GM19351 (cell line): ENCODE measurements around the gene WDR5B.
"Not testable (repeated sequence)": the region's sequence is repeated elsewhere in the genome, so short reads cannot be mapped to it uniquely, and the experiment has no call there.

Experiments used
- ATAC-seq: cut with Tn5 transposase; IDR thresholded peaks from one replicate; pipeline ENCODE4 v1.9.1; 2021; ENCODE audit warnings: mild to moderate bottlenecking, moderate library complexity; ENCODE audit not compliant: unreplicated experiment

The WDR5B gene

DNA sequence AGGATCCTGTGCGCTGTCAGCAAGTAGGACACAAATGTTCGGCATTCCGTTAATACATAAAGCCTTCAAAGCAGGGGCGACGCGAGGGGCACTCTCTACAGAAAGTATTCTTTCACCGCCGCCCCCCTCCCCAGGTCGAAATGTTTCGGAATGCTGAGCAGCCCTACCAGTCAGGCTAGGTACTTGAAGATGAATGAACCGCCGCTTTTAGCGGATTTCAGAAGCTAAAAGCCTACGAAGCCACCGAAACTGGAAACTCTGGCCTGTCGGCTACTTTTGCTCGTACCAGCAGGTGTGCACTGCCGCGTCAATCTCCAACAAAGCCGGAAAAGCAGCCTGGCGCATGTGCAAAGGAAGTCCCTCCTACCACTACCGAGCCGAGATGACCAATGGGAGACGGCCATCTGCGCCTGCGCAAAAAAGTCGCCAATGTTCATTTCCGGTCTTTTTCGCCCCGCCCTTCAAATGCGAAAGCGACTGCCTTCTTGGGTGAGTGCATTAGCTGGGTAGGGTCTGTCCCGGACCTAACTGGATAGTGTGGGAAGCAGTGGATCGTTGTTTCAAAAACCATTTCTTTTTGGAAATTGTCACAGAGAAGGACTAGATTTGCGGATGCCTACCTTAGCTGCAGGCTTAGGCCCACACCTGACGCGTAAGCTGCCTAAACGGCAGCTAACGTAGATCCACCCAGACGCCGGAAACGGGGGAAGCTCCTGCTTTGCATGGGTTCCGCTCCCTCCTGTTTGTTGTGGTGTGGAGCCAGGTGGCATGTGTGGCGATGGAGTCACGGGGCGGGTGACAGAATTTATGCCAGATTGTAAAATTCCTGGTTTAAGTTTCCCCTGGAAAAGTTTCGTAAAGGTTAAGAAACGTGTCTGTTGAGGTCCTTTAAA, at the start of gene WDR5B:
Gene WDR5B (minus strand): TSS at position 301 of the 893 bp plus-strand sequence. CDS start 534 bp downstream, outside the sequence.
- ATAC-seq, result peak; percentile 80

DNA sequence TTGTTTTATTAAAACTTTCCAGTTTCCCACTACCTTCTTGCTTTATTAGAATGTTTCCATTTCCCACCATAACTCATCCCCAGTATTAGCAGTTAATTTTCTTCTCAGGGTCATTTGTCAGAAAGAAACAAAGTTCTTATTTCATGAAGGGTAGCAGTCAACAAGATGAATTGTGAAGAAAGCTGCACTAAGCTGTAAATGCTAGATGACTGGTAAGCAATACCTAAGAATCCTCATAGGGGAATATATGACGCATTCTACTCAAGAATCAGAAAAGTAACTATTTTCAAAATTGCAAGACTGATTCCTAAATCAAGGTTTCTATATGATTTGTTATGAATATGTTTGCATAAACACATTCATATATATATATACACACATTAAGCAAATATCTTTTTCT, 48.8 kb upstream of the WDR5B start:
- no peak for ATAC-seq

DNA sequence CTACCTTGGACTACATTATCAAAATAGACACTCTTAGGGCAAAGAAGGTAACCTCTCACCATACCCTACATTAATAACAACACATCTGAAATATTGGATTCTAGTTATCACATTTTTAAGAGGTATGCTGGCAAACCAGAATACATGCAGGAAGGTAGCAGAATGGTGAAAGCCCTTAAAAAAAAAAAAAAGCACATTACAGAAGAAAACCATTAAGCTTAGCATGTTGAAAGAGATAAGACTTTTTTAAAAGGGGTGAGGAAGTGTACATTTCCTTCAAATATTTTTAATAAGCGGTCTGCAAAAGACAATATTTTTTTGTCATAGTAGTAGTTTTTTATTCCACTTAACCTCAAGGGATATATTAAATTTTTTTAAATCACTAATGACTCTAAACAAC, 46.5 kb upstream of the WDR5B start:
- no peak for ATAC-seq

DNA sequence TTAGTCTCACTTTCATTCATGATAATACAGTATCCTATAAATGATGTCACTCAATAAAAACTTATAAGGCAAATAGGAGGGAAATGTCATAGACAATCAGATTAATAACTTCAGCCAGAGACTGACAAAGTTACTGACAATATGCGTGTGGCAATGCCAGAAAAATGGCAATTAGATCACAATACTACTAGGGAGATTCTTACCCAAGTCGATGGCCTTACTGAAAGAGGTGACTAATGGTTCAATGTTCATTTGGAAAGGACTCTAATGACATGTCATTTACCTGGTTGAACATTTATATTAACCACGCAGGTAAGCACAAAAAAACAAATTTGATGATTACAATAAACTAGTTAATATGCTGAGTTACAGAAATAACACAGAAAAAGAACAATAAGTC, 45.9 kb upstream of the WDR5B start:
- no peak for ATAC-seq

DNA sequence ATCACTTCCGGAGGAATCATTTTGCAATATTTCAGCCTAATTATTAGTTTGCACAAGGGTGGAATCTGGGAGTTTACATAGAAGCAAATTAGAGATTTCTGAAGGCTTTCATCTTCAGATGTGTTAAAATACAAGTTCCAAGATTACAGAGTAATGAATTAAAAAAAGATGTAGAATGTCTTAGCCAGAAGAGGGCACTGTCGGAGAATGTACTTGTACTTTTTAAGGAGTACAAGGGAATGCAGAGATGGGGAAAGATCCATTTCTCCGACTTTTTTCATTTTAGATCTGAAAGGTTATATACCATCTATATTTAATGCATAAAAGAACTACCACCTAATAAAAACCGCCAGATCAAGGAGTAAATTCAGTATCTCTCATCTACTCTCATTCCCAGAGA, 43.1 kb upstream of the WDR5B start:
- no peak for ATAC-seq

DNA sequence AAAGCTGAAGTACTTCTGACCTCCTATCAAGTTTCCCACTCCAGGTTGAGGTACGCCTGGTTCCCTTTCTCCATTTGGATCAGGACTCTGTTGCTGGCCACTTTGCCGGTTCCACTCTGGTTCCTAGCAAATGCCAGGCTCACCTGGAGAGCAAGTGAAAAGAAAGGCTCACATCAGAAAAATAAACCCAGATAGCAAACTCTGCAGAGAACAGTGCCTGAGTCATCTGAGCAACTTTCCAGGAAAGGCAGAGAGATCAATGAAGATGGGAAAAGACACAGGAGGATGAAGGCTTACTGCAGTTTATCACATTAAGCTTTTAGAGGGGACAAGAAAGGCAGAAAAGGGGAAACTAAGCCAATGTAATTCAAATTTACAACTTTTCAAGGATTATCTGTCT, 41.8 kb upstream of the WDR5B start:
- ATAC-seq, result no peak

DNA sequence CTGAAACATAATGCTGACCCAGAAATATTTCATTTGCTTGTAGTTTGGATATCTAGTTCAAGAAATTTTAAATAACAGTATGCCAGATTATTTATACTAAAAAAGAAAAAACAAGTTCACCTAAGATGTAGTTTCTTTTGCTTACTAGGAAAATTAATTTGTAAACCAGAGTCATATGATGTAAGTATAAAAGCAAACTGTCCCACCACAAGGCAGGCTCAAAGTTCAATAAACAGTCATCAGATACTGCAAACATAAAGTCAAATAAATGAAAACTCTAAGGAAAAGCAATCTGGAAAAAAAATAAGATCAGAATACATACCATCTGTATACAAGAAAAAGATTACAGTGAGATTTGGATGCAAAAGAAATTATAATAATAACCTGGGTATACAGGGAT, 40.2 kb upstream of the WDR5B start:
- no peak for ATAC-seq

DNA sequence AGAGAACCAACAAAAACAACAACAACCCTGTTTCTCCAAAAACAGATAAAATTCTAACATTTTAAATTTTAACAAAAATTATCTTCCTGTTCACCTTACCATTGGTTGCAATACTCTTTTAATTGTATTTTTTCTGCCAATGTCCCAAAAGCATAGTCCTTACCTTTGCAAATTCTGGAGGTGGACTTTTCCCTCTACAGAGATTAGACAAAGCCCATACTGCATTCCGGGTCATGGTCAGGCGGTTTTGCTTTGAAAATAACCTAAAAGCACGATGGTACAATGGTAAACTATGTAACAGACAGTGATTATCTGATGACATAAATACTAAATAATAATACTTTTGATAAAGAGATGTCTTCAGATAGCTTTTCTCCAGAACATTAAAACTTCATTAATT, 35.5 kb upstream of the WDR5B start:
- no peak for ATAC-seq

DNA sequence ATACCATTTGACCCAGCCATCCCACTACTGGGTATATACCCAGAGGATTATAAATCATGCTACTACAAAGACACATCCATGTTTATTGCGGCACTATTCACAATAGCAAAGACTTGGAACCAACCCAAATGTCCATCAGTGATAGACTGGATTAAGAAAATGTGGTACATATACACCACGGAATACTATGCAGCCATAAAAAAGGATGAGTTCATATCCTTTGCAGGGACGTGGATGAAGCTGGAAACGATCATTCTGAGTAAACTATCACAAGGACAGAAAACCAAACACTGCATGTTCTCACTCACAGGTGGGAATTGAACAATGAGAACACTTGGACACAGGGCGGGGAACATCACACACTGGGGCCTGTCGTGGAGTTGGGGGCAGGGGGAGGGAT, 32.4 kb upstream of the WDR5B start:
- not testable (repeated sequence) for ATAC-seq

DNA sequence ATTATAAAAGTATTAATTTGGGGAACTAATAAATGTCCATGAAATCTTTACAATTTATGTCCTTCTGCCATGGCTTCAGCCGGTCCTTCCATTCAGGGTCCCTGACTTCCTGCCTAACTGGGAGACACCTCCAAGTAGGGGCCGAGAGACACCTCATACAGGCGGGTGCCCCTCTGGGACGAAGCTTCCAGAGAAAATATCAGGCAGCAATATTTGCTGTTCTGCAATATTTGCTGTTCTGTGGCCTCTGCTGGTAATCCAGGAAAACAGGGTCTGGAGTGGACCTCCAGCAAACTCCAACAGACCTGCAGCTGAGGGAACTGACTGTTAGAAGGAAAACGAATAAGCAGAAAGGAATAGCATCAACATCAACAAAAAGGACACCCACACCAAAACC, 28.6 kb upstream of the WDR5B start:
- not testable (repeated sequence) for ATAC-seq

DNA sequence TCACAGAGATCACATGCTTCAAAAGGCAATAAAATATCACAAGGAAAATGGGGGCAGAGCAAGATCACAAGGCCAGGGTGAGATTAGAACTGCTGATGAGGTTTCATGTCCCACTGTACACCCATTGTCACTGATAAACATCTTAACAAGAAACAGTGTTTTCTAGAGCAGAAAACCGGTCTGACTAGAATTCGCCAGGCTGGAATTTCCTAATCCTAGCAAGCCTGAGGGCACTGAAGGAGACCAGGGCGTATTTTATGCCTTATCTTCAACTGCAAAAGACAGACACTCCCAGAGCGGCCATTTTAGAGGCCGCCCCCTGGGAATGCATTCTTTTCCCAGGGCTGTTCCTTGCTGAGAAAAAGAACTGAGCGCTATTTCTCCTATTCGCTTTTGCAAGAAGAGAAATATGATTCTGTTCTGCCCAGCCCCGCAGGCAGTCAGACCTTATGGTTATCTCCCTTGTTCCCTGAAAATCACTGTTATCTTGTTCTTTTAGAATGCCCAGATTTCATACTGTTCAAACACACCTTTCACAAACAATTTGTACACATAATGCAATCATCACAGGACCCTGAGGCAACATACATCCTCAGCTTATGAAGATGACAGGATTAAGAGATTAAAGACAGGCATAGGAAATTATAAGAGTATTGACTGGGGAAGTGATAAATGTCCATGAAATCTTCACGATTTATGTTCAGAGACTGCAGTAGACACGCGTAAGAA, 28.1 kb upstream of the WDR5B start:
- ATAC-seq, result not testable (repeated sequence)

DNA sequence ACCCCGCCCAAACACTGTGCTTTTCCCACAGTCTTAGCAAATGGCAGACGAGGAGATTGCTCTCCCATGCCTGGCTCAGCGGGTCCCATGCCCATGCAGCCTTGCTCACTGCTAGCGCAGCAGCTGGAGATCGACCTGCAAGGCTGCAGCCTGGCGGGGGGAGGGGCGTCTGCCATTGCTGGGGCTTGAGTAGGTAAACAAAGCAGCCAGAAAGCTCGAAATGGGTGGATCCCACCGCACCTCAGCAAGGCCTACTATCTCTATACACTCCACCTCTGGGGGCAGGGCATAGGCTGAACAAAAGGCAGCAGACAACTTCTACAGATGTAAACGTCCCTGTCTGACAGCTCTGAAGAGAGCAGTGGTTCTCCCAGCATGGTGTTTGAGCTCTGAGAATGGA, 27.2 kb upstream of the WDR5B start:
- ATAC-seq, result no peak

DNA sequence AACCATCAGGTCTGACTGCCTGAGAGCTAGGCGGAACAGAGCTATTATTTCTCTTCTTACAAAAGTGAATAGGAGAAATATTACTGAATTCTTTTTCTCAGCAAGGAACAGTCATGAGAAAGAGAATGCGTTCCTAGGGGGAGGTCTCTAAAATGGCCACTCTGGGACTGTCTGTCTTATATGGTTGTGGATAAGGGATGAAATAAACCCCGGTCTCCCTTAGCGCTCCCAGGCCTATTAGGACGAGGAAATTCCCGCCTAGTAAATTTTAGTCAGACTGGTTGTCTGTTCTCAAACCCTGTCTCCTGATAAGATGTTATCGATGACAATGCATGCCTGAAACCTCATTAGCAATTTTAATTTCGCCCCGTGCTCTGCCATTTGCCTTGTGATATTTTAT, 20.1 kb upstream of the WDR5B start:
- no peak for ATAC-seq

DNA sequence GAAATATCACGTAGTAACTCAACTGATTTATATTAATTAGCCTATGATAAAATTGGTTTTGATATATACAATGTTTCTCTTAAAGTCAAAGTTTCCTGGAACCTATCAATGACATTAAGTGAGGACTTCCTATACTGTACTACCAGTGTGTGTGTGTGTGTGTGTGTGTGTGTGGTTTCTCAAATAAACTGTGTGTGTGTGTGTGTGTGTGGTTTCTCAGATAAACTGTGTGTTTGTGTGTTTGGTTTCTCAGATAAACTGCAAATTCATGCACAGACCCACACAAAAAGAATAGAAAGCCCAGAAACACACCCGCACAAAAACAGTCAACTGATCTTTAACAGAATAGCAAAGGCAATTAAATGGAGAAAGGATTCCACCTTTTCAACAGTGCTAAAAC, 14.5 kb upstream of the WDR5B start:
- ATAC-seq, result no peak

DNA sequence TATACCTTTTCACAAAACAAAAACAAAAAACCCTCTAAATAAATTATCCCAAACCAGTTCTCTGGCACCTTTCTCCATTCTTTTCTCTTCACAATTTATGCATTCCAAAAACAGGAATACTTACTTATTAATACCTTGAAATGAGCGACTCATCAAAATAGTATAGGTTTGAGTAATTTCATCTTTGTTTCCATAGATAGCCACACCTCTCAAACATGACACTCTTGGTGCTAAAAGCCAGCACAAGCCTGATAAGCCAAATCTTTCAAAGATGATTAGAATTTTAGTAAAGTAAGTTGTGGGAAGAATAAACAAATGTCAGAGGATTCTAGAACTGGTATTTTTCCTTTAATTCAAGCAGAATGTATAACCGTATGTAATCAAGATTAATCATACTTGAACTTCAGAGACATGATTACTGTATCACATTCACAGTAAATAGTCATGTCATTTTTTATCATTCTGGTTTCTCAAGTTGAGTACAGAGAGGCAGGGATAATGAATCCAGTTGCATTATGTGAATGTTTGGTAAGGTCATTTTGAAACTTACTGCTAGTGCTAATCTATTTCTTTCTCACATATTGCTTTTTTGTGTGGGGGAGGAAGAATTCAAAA, 12.1 kb upstream of the WDR5B start:
- no peak for ATAC-seq

DNA sequence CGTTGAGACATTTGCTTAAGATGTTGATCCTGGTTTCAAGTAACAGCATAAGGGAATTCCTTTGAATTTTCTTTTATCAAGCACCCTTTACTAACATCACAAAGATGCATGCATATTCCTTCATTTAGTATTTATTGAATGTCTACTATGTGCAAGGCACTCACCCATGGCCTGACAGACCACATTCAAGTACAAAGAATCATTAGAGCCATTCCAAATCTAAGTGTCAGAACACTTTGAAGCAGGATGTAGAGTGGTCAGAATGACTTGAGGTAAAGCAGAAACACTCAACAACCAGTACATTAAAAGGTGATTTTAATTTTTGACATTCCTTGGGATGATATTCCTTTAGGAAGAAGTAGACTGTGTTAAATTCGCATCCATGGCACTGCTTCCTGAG, 6.0 kb upstream of the WDR5B start:
- ATAC-seq, result no peak

DNA sequence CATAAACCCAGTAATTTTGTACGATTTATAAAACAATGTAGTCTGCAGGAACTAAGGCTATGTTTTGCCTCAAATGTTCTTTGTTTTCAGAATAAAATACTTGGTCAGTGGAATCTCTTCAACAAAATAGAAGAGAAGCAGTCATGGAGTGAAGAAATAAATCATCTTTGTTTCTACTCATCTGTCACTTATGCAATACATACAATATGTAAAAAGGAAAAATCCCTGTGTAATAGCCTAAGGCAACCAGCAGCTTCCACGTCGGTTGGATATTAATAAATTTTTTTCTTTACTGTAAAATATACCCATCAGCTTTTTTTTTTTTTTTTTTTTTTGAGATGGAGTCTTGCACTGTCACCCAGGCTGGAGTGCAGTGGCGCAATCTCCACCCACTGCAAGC, 5.2 kb upstream of the WDR5B start:
- ATAC-seq, result no peak

DNA sequence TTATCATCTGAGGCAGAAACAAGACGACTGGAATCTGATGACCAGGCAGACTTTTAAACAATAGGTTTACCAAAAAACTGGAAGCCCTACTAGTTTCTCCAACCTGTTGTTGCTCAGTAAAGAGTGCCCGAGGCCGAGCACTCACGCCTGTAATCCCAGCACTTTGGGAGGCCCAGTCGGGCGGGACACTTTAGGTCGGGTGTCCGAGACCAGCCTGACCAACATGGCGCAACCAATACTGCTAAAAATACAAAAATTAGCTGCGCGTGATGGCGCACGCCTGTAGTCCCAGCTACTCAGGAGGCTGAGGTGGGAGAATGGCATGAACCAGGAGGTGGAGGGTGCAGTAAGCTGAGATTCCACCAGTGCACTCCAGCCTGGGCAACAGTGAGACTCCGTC, 1.1 kb upstream of the WDR5B start:
- no peak for ATAC-seq

DNA sequence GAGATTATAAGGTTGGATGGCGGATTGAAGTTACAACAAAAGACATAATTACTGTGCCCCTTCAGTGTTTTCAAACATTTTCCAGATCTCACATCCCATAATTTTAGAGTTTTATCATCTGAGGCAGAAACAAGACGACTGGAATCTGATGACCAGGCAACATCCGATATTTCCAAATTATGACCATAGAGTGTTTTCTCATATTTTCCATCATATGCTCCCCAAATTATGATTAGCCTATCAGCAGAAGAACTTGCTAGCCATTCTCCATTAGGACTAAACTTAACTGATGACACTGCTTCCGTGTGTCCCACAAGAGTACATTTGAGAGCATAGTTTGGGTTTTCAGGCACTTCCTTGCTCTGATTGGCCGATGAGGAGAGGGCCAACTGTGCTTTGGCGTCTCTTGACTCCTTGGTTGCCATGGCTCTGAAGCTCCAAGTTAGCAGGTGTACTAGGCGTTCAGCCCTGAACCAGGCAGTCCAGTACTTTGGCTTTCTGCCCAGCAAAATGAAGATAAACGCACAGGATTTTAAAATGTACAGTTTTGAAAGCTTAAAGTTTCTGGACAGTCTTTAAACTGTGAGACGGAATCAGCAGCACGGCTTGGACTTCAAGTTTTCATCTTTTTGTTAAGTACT, 638 bp downstream of the WDR5B start:
- ATAC-seq, result peak; percentile 64

DNA sequence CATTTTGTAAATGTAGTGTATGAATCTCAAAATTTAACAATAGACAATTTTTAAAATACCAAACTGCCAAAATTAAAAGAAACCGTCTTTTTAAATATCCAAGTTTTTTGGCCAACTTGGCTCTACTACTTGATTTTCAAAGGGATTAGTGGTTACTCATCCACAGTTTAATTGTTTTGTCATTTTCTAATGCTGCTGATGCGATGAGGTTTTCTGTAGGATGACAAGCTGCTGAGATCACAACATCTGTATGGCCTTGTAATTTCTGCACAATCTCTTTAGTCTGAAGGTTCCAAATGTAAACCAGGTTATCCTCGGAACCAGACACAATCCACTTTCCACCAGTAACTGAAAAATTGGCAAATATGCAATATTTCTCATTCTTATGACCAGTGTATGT, 1.5 kb downstream of the WDR5B start:
- no peak for ATAC-seq

DNA sequence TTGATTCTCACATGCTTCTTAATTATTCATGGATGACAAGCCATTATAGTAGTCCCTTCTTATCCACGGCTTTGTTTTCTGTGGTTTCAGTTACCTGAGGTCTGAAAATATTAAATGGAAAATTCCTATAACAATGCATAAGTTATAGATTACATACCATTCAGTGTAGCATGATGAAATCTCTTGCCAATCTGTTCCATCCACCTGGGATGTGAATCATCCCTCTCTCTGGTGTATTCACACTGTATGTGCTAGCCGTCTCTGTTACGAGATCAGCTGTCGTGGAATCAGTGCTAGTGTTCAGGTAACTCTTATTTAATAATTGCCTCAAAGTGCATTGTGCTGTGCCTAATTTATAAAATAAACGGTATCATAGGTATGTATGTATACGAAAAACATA, 5.2 kb downstream of the WDR5B start:
- ATAC-seq, result no peak
